ENCODE data around the gene SYCE1L.

Gene SYCE1L

GRCh38 chr16:77195411-77195810 lies 3.8 kb upstream of the SYCE1L start:
- Histone ChIP-seq H3K9ac (ENCODE audit: low read depth in 1 of 2, low read length in 2 of 2) (no peak overlapping the region), H3K4me3 (ENCODE audit: low read length in 2 of 2) (no peak overlapping the region), H3K27me3 (ENCODE audit: control insufficient read depth in 2 of 2, insufficient read depth in 2 of 2, low read length in 2 of 2) (no peaks in the 10 kb centered on the region), H3K4me1 (ENCODE audit: control insufficient read depth in 2 of 2, insufficient read depth in 2 of 2, low read length in 2 of 2) (peaks cover 8 to 11% of the 10 kb centered on the region in 2 donors), H3K9me3 (ENCODE audit: control insufficient read depth in 2 of 2, low read length in 2 of 2) (no peaks in the 10 kb centered on the region), H3K36me3 (ENCODE audit: control insufficient read depth in 2 of 2, insufficient read depth in 2 of 2, low read length in 2 of 2) (peaks cover 42 to 54% of the 10 kb centered on the region in 2 donors), H3K27ac (ENCODE audit: low read depth in 2 of 2, low read length in 2 of 2) (no peak overlapping the region)

GRCh38 chr16:77197747-77198146 lies 1.5 kb upstream of the SYCE1L start:
- Histone ChIP-seq H3K4me3 (ENCODE audit: low read length in 2 of 2) (no peak overlapping the region), H3K9ac (ENCODE audit: low read depth in 1 of 2, low read length in 2 of 2) (no peak overlapping the region), H3K27ac (ENCODE audit: low read depth in 2 of 2, low read length in 2 of 2) (no peak overlapping the region), H3K36me3 (ENCODE audit: control insufficient read depth in 2 of 2, insufficient read depth in 2 of 2, low read length in 2 of 2) (peaks cover 42 to 52% of the 10 kb centered on the region in 2 donors), H3K27me3 (ENCODE audit: control insufficient read depth in 2 of 2, insufficient read depth in 2 of 2, low read length in 2 of 2) (no peaks in the 10 kb centered on the region), H3K4me1 (ENCODE audit: control insufficient read depth in 2 of 2, insufficient read depth in 2 of 2, low read length in 2 of 2) (no peaks in the 10 kb centered on the region), H3K9me3 (ENCODE audit: control insufficient read depth in 2 of 2, low read length in 2 of 2) (no peaks in the 10 kb centered on the region)

GRCh38 chr16:77206533-77206932 lies 7.3 kb downstream of the SYCE1L start:
- Histone ChIP-seq H3K27ac (ENCODE audit: low read depth in 2 of 2, low read length in 2 of 2) (no peak overlapping the region), H3K4me3 (ENCODE audit: low read length in 2 of 2) (no peak overlapping the region), H3K9ac (ENCODE audit: low read depth in 1 of 2, low read length in 2 of 2) (no peak overlapping the region), H3K4me1 (ENCODE audit: control insufficient read depth in 2 of 2, insufficient read depth in 2 of 2, low read length in 2 of 2) (no peaks in the 10 kb centered on the region), H3K9me3 (ENCODE audit: control insufficient read depth in 2 of 2, low read length in 2 of 2) (no peaks in the 10 kb centered on the region), H3K27me3 (ENCODE audit: control insufficient read depth in 2 of 2, insufficient read depth in 2 of 2, low read length in 2 of 2) (no peaks in the 10 kb centered on the region), H3K36me3 (ENCODE audit: control insufficient read depth in 2 of 2, insufficient read depth in 2 of 2, low read length in 2 of 2) (no peaks in the 10 kb centered on the region)

GRCh38 chr16:77207030-77207429 lies 7.8 kb downstream of the SYCE1L start:
- no peak overlapping the region for H3K27ac ChIP-seq (ENCODE audit: low read depth in 2 of 2, low read length in 2 of 2)
- no peak overlapping the region for H3K4me3 ChIP-seq (ENCODE audit: low read length in 2 of 2)
- H3K9me3 ChIP-seq (ENCODE audit: control insufficient read depth in 2 of 2, low read length in 2 of 2): no peaks in the 10 kb centered on the region
- H3K4me1 ChIP-seq (ENCODE audit: control insufficient read depth in 2 of 2, insufficient read depth in 2 of 2, low read length in 2 of 2): peaks cover 0 to 3% of the 10 kb centered on the region in 2 donors
- H3K27me3 ChIP-seq (ENCODE audit: control insufficient read depth in 2 of 2, insufficient read depth in 2 of 2, low read length in 2 of 2): no peaks in the 10 kb centered on the region
- no peaks in the 10 kb centered on the region for H3K36me3 ChIP-seq (ENCODE audit: control insufficient read depth in 2 of 2, insufficient read depth in 2 of 2, low read length in 2 of 2)
- no peak overlapping the region for H3K9ac ChIP-seq (ENCODE audit: low read depth in 1 of 2, low read length in 2 of 2)

- Histone ChIP-seq H3K9ac (ENCODE audit: low read depth in 1 of 2, low read length in 2 of 2) (no peak overlapping the region), H3K36me3 (ENCODE audit: control insufficient read depth in 2 of 2, insufficient read depth in 2 of 2, low read length in 2 of 2) (no peaks in the 10 kb centered on the region), H3K27me3 (ENCODE audit: control insufficient read depth in 2 of 2, insufficient read depth in 2 of 2, low read length in 2 of 2) (no peaks in the 10 kb centered on the region), H3K27ac (ENCODE audit: low read depth in 2 of 2, low read length in 2 of 2) (no peak overlapping the region), H3K9me3 (ENCODE audit: control insufficient read depth in 2 of 2, low read length in 2 of 2) (no peaks in the 10 kb centered on the region), H3K4me3 (ENCODE audit: low read length in 2 of 2) (no peak overlapping the region), H3K4me1 (ENCODE audit: control insufficient read depth in 2 of 2, insufficient read depth in 2 of 2, low read length in 2 of 2) (peaks cover 0 to 3% of the 10 kb centered on the region in 2 donors)
Measured at GRCh38 chr16:77208382-77208781, 9.2 kb downstream of the SYCE1L start.

- Histone ChIP-seq H3K4me1 (ENCODE audit: control insufficient read depth in 2 of 2, insufficient read depth in 2 of 2, low read length in 2 of 2) (peaks cover 0 to 3% of the 10 kb centered on the region in 2 donors), H3K27ac (ENCODE audit: low read depth in 2 of 2, low read length in 2 of 2) (peak overlapping the region in 1 of 2 donors; percentile 43), H3K9me3 (ENCODE audit: control insufficient read depth in 2 of 2, low read length in 2 of 2) (no peaks in the 10 kb centered on the region), H3K27me3 (ENCODE audit: control insufficient read depth in 2 of 2, insufficient read depth in 2 of 2, low read length in 2 of 2) (no peaks in the 10 kb centered on the region), H3K36me3 (ENCODE audit: control insufficient read depth in 2 of 2, insufficient read depth in 2 of 2, low read length in 2 of 2) (no peaks in the 10 kb centered on the region), H3K9ac (ENCODE audit: low read depth in 1 of 2, low read length in 2 of 2) (peak overlapping the region; percentile 32 to 41), H3K4me3 (ENCODE audit: low read length in 2 of 2) (peak overlapping the region; percentile 70)
Measured at GRCh38 chr16:77211880-77212740, 12.9 kb downstream of the SYCE1L start.

- Histone ChIP-seq H3K27me3 (ENCODE audit: control insufficient read depth in 2 of 2, insufficient read depth in 2 of 2, low read length in 2 of 2) (no peaks in the 10 kb centered on the region), H3K4me3 (ENCODE audit: low read length in 2 of 2) (peak overlapping the region; percentile 70), H3K36me3 (ENCODE audit: control insufficient read depth in 2 of 2, insufficient read depth in 2 of 2, low read length in 2 of 2) (no peaks in the 10 kb centered on the region), H3K4me1 (ENCODE audit: control insufficient read depth in 2 of 2, insufficient read depth in 2 of 2, low read length in 2 of 2) (peaks cover 0 to 3% of the 10 kb centered on the region in 2 donors), H3K27ac (ENCODE audit: low read depth in 2 of 2, low read length in 2 of 2) (peak overlapping the region in 1 of 2 donors; percentile 43), H3K9me3 (ENCODE audit: control insufficient read depth in 2 of 2, low read length in 2 of 2) (no peaks in the 10 kb centered on the region), H3K9ac (ENCODE audit: low read depth in 1 of 2, low read length in 2 of 2) (peak overlapping the region in 1 of 2 donors; percentile 32)
Measured at GRCh38 chr16:77212741-77213541, 13.7 kb downstream of the SYCE1L start.

GRCh38 chr16:77213542-77214106 lies 14.4 kb downstream of the SYCE1L start:
- no peak overlapping the region for H3K9ac ChIP-seq (ENCODE audit: low read depth in 1 of 2, low read length in 2 of 2)
- H3K36me3 ChIP-seq (ENCODE audit: control insufficient read depth in 2 of 2, insufficient read depth in 2 of 2, low read length in 2 of 2): no peaks in the 10 kb centered on the region
- no peaks in the 10 kb centered on the region for H3K9me3 ChIP-seq (ENCODE audit: control insufficient read depth in 2 of 2, low read length in 2 of 2)
- no peak overlapping the region for H3K4me3 ChIP-seq (ENCODE audit: low read length in 2 of 2)
- H3K27ac ChIP-seq (ENCODE audit: low read depth in 2 of 2, low read length in 2 of 2): no peak overlapping the region
- H3K4me1 ChIP-seq (ENCODE audit: control insufficient read depth in 2 of 2, insufficient read depth in 2 of 2, low read length in 2 of 2): peaks cover 0 to 3% of the 10 kb centered on the region in 2 donors
- H3K27me3 ChIP-seq (ENCODE audit: control insufficient read depth in 2 of 2, insufficient read depth in 2 of 2, low read length in 2 of 2): no peaks in the 10 kb centered on the region

- peaks cover 0 to 3% of the 10 kb centered on the region in 2 donors for H3K4me1 ChIP-seq (ENCODE audit: control insufficient read depth in 2 of 2, insufficient read depth in 2 of 2, low read length in 2 of 2)
- no peaks in the 10 kb centered on the region for H3K36me3 ChIP-seq (ENCODE audit: control insufficient read depth in 2 of 2, insufficient read depth in 2 of 2, low read length in 2 of 2)
- H3K4me3 ChIP-seq (ENCODE audit: low read length in 2 of 2): no peak overlapping the region
- no peak overlapping the region for H3K27ac ChIP-seq (ENCODE audit: low read depth in 2 of 2, low read length in 2 of 2)
- H3K9ac ChIP-seq (ENCODE audit: low read depth in 1 of 2, low read length in 2 of 2): no peak overlapping the region
- H3K9me3 ChIP-seq (ENCODE audit: control insufficient read depth in 2 of 2, low read length in 2 of 2): no peaks in the 10 kb centered on the region
- H3K27me3 ChIP-seq (ENCODE audit: control insufficient read depth in 2 of 2, insufficient read depth in 2 of 2, low read length in 2 of 2): no peaks in the 10 kb centered on the region
Measured at GRCh38 chr16:77214411-77215138, 15.4 kb downstream of the SYCE1L start.
